HEK293 (cell line): ENCODE data around the gene NIPAL1.

Experiments
- CTCF ChIA-PET: fragments of 350-600 bp; formaldehyde crosslinking; extraction: SDS; loops from one replicate; lab custom pipeline; 2021; ENCODE audit warnings: antibody characterized with exemption; lab: Yijun Ruan, JAX
- POLR2A ChIA-PET: fragments of 300-600 bp; formaldehyde crosslinking; extraction: SDS; loops from one replicate; lab custom pipeline; 2020; ENCODE audit warnings: antibody characterized with exemption, inconsistent platforms; lab: Yijun Ruan, JAX
- H3K27ac ChIP-seq: fragments of 200-500 bp; sonication (Bioruptor generic); 2 replicates; pipeline ENCODE4 v1.5.1; 2014; ENCODE audit warnings: low read depth, low read length, control low read depth, inconsistent platforms; ENCODE audit errors: extremely low read depth
- H3K36me3 ChIP-seq, 2 experiments: fragments of 200-500 bp in 1 of 2; sonication (Bioruptor generic) in 1 of 2; 1 replicate in 1 of 2; 2 replicates in 1 of 2; pipeline ENCODE4 v1.5.1; 2014 to 2017; ENCODE audit warnings: inconsistent platforms in 2 of 2, low read length in 2 of 2; ENCODE audit not compliant: control insufficient read depth in 2 of 2, insufficient read depth in 1 of 2
- H3K4me1 ChIP-seq: fragments of 200-500 bp; sonication (Bioruptor generic); 2 replicates; pipeline ENCODE4 v1.5.1; 2014; ENCODE audit warnings: mild to moderate bottlenecking, low read length, inconsistent platforms; ENCODE audit not compliant: control insufficient read depth, insufficient read depth
- H3K4me3 ChIP-seq: 2 replicates; pipeline ENCODE4 v1.5.1; 2011; ENCODE audit warnings: low read depth, mild to moderate bottlenecking, control low read depth, low read length, moderate library complexity
- H3K9me3 ChIP-seq: fragments of 200-500 bp; sonication (Bioruptor generic); 2 replicates; pipeline ENCODE4 v1.5.1; 2014; ENCODE audit warnings: low read depth, low read length, inconsistent platforms; ENCODE audit not compliant: control insufficient read depth, insufficient read depth
- BCL11A ChIP-seq: fragments of 450-650 bp; formaldehyde crosslinking; IDR thresholded peaks from 2 replicates; pipeline ENCODE4 v1.5.1; 2016; ENCODE audit warnings: low read depth, missing biosample characterization, missing genetic modification characterization
- GLI2 ChIP-seq: fragments of 450-650 bp; formaldehyde crosslinking; IDR thresholded peaks from 2 replicates; pipeline ENCODE4; 2017; ENCODE audit warnings: missing biosample characterization, missing genetic modification characterization, low read depth, borderline replicate concordance
- KLF16 ChIP-seq: fragments of 450-650 bp; formaldehyde crosslinking; IDR thresholded peaks from 2 replicates; pipeline ENCODE4 v1.5.1; 2017; ENCODE audit warnings: missing biosample characterization, missing genetic modification characterization
- MEIS1 ChIP-seq: sonication (generic); formaldehyde crosslinking; IDR thresholded peaks from 2 replicates; pipeline ENCODE4 v1.8.1; 2022; ENCODE audit warnings: missing genetic modification reagents, mild to moderate bottlenecking, borderline replicate concordance
- MZF1 ChIP-seq: fragments of 450-650 bp; formaldehyde crosslinking; IDR thresholded peaks from 2 replicates; pipeline ENCODE4 v1.5.1; 2017; ENCODE audit warnings: missing biosample characterization, missing genetic modification characterization, borderline replicate concordance
- WT1 ChIP-seq: fragments of 450-650 bp; formaldehyde crosslinking; IDR thresholded peaks from 2 replicates; pipeline ENCODE4 v1.5.1; 2016; ENCODE audit warnings: missing biosample characterization, missing genetic modification characterization
- ZBTB44 ChIP-seq: fragments of 450-650 bp; IDR thresholded peaks from 2 replicates; pipeline ENCODE4 v1.5.1; 2018; ENCODE audit warnings: missing biosample characterization, mild to moderate bottlenecking, missing genetic modification characterization
- ZBTB7A ChIP-seq: fragments of 450-650 bp; formaldehyde crosslinking; IDR thresholded peaks from 2 replicates; pipeline ENCODE4 v1.5.1; 2016; ENCODE audit warnings: low read depth, missing biosample characterization, missing genetic modification characterization
- ZNF2 ChIP-seq: fragments of 450-650 bp; formaldehyde crosslinking; IDR thresholded peaks from 2 replicates; pipeline ENCODE4 v1.5.1; 2016; ENCODE audit warnings: missing biosample characterization, missing genetic modification characterization
- ZNF221 ChIP-seq: fragments of 450-650 bp; formaldehyde crosslinking; IDR thresholded peaks from 2 replicates; pipeline ENCODE4 v1.5.1; 2017; ENCODE audit warnings: missing biosample characterization, missing genetic modification characterization, borderline replicate concordance
- ZNF292 ChIP-seq: fragments of 450-650 bp; formaldehyde crosslinking; IDR thresholded peaks from 2 replicates; pipeline ENCODE4 v1.5.1; 2016; ENCODE audit warnings: low read depth, missing biosample characterization, missing genetic modification characterization, borderline replicate concordance
- ZNF473 ChIP-seq: fragments of 450-650 bp; formaldehyde crosslinking; IDR thresholded peaks from 2 replicates; pipeline ENCODE4 v1.5.1; 2017; ENCODE audit warnings: missing biosample characterization, missing genetic modification characterization
- ZNF518A ChIP-seq: fragments of 450-650 bp; formaldehyde crosslinking; conservative IDR thresholded peaks from 2 replicates; pipeline ENCODE4 v1.5.1; 2016; ENCODE audit warnings: low read depth, missing biosample characterization, missing genetic modification characterization
- ZNF548 ChIP-seq: fragments of 450-650 bp; formaldehyde crosslinking; IDR thresholded peaks from 2 replicates; pipeline ENCODE4 v1.5.1; 2016; ENCODE audit warnings: missing biosample characterization, missing genetic modification characterization
- ZNF571 ChIP-seq: fragments of 450-650 bp; formaldehyde crosslinking; IDR thresholded peaks from 2 replicates; pipeline ENCODE4 v1.5.0; 2017; ENCODE audit warnings: missing biosample characterization, missing genetic modification characterization
- ZNF623 ChIP-seq: fragments of 450-650 bp; formaldehyde crosslinking; IDR thresholded peaks from 2 replicates; pipeline ENCODE4 v1.5.1; 2016; ENCODE audit warnings: missing biosample characterization, missing genetic modification characterization
- ZNF654 ChIP-seq: fragments of 450-650 bp; formaldehyde crosslinking; IDR thresholded peaks from 2 replicates; pipeline ENCODE4 v1.5.1; 2016; ENCODE audit warnings: low read depth, missing biosample characterization, missing genetic modification characterization
- ZNF830 ChIP-seq: fragments of 450-650 bp; IDR thresholded peaks from 2 replicates; pipeline ENCODE4 v1.5.0; 2018; ENCODE audit warnings: missing biosample characterization, missing genetic modification characterization, low read depth, mild to moderate bottlenecking, moderate library complexity
- ZSCAN5A ChIP-seq: fragments of 450-650 bp; formaldehyde crosslinking; IDR thresholded peaks from 2 replicates; pipeline ENCODE4 v1.5.1; 2016; ENCODE audit warnings: missing biosample characterization, missing genetic modification characterization

Gene NIPAL1

GRCh38 chr4:48047421-48047844, 30.9 kb downstream of the NIPAL1 start:
- no peak for TF ChIP-seq ZNF830 (tag by site-specific recombination)
- no peak for TF ChIP-seq ZBTB44 (tag by site-specific recombination)
- no peak for TF ChIP-seq ZNF473 (tag by site-specific recombination)
- no peak for TF ChIP-seq ZNF654 (tag by site-specific recombination)
- no peak for TF ChIP-seq GLI2 (tag by site-specific recombination)
- no peak for TF ChIP-seq ZSCAN5A
- no peak for TF ChIP-seq BCL11A (tag by site-specific recombination)
- TF ChIP-seq WT1 = no peak
- TF ChIP-seq ZNF292 (tag by site-specific recombination) = no peak
- no peak for TF ChIP-seq ZNF571 (tag by site-specific recombination)
- no peak for TF ChIP-seq MZF1 (tag by site-specific recombination)
- no peak for TF ChIP-seq ZNF548 (tag by site-specific recombination)
- no peak for TF ChIP-seq KLF16 (tag by site-specific recombination)
- TF ChIP-seq MEIS1 (CRISPR knock-in tag) = no peak
- POLR2A ChIA-PET = no interaction called here
- Histone ChIP-seq H3K4me3 (no peak overlapping the region), H3K4me1 (no peaks in the 10 kb centered on the region), H3K9me3 (no peaks in the 10 kb centered on the region), H3K36me3 (no peaks in the 10 kb centered on the region), H3K27ac (no peak overlapping the region)
- CTCF ChIA-PET = no interaction called here

- no peaks in the 10 kb centered on the region for H3K4me1 ChIP-seq
- CTCF ChIA-PET = no interaction called here
These were observed 31.3 kb downstream of the NIPAL1 start for GRCh38 chr4:48047896-48048295.

GRCh38 chr4:48049483-48049882, 32.9 kb downstream of the NIPAL1 start:
- Histone ChIP-seq H3K9me3 (no peaks in the 10 kb centered on the region), H3K4me3 (no peak overlapping the region), H3K27ac (no peak overlapping the region), H3K36me3 (no peaks in the 10 kb centered on the region), H3K4me1 (no peaks in the 10 kb centered on the region)
- CTCF ChIA-PET = interaction anchor here (0.6 to 3.3 kb wide), 4 partner anchors 15 to 573 kb away, joined by 3 to 13 read pairs (median 4); no protein-coding TSS in a partner anchor
- POLR2A ChIA-PET = interaction anchor here (0.7 kb wide), 1 partner anchor 17 kb away, joined by 3 read pairs; no protein-coding TSS in a partner anchor
- TF ChIP-seq ZNF518A (tag by site-specific recombination) (no peak), ZNF623 (tag by site-specific recombination) (peak; percentile 27; the same call in 1 of the 2 replicates), ZNF221 (tag by site-specific recombination) (no peak), ZNF2 (tag by site-specific recombination) (no peak)

More at GRCh38 chr4:48047896-48048295, 31.3 kb downstream of the NIPAL1 start:
- Histone ChIP-seq H3K9me3 (no peaks in the 10 kb centered on the region), H3K4me3 (no peak overlapping the region), H3K36me3 (no peaks in the 10 kb centered on the region), H3K27ac (no peak overlapping the region)
- TF ChIP-seq ZBTB7A = no peak
- POLR2A ChIA-PET = no interaction called here
